ENCODE results near the gene AVPR2.

AVPR2 gene

GRCh38 chrX:153903991-153904957 lies at the start of gene AVPR2:
Gene AVPR2 (plus strand): TSS chrX:153904673. CDS start chrX:153905146, 473 bp downstream.
- DNase-seq (ENCODE audit: low read depth in 1 of 2, low spot score in 1 of 2) = no peak
- in situ Hi-C loops (cut with HindIII; ENCODE audit: low pct_unique_long_range_greater_than_20kb, low sequenced_read_pairs) = no loop called here
- no peak for TF ChIP-seq JUND (IDR thresholded peaks at IDR 0.05; ENCODE audit: low read depth)

- no peak for DNase-seq (ENCODE audit: low read depth in 1 of 2, low spot score in 1 of 2)
- in situ Hi-C loops (cut with HindIII; ENCODE audit: low pct_unique_long_range_greater_than_20kb, low sequenced_read_pairs) = no loop called here
- no peak for TF ChIP-seq JUND (IDR thresholded peaks at IDR 0.05; ENCODE audit: low read depth)
These were observed 49.8 kb upstream of the AVPR2 start for GRCh38 chrX:153854702-153855101.

GRCh38 chrX:153857348-153857903 lies 47.0 kb upstream of the AVPR2 start:
- no peak for DNase-seq (ENCODE audit: low read depth in 1 of 2, low spot score in 1 of 2)
- no peak for TF ChIP-seq JUND (IDR thresholded peaks at IDR 0.05; ENCODE audit: low read depth)
- in situ Hi-C loops (cut with HindIII; ENCODE audit: low pct_unique_long_range_greater_than_20kb, low sequenced_read_pairs) = no loop called here

- in situ Hi-C loops (cut with HindIII; ENCODE audit: low pct_unique_long_range_greater_than_20kb, low sequenced_read_pairs) = no loop called here
- no peak for TF ChIP-seq JUND (IDR thresholded peaks at IDR 0.05; ENCODE audit: low read depth)
- DNase-seq (ENCODE audit: low read depth in 1 of 2, low spot score in 1 of 2) = no peak
These were observed 43.3 kb upstream of the AVPR2 start for GRCh38 chrX:153861151-153861550.

- no peak for TF ChIP-seq JUND (IDR thresholded peaks at IDR 0.05; ENCODE audit: low read depth)
- no peak for DNase-seq (ENCODE audit: low read depth in 1 of 2, low spot score in 1 of 2)
- in situ Hi-C loops (cut with HindIII; ENCODE audit: low pct_unique_long_range_greater_than_20kb, low sequenced_read_pairs) = no loop called here
These were observed 42.7 kb upstream of the AVPR2 start for GRCh38 chrX:153861733-153862310.

- in situ Hi-C loops (cut with HindIII; ENCODE audit: low pct_unique_long_range_greater_than_20kb, low sequenced_read_pairs) = no loop called here
- DNase-seq (ENCODE audit: low read depth in 1 of 2, low spot score in 1 of 2) = no peak
- TF ChIP-seq JUND (IDR thresholded peaks at IDR 0.05; ENCODE audit: low read depth) = no peak
These were observed 41.9 kb upstream of the AVPR2 start for GRCh38 chrX:153862369-153863250.

- no peak for TF ChIP-seq JUND (IDR thresholded peaks at IDR 0.05; ENCODE audit: low read depth)
- DNase-seq (ENCODE audit: low read depth in 1 of 2, low spot score in 1 of 2) = no peak
- in situ Hi-C loops (cut with HindIII; ENCODE audit: low pct_unique_long_range_greater_than_20kb, low sequenced_read_pairs) = no loop called here
These were observed 41.1 kb upstream of the AVPR2 start for GRCh38 chrX:153863251-153863991.

- in situ Hi-C loops (cut with HindIII; ENCODE audit: low pct_unique_long_range_greater_than_20kb, low sequenced_read_pairs) = no loop called here
- TF ChIP-seq JUND (IDR thresholded peaks at IDR 0.05; ENCODE audit: low read depth) = no peak
- DNase-seq (ENCODE audit: low read depth in 1 of 2, low spot score in 1 of 2) = no peak
These were observed 40.4 kb upstream of the AVPR2 start for GRCh38 chrX:153864101-153864500.

- in situ Hi-C loops (cut with HindIII; ENCODE audit: low pct_unique_long_range_greater_than_20kb, low sequenced_read_pairs) = no loop called here
- no peak for TF ChIP-seq JUND (IDR thresholded peaks at IDR 0.05; ENCODE audit: low read depth)
- DNase-seq (ENCODE audit: low read depth in 1 of 2, low spot score in 1 of 2) = no peak
These were observed 39.7 kb upstream of the AVPR2 start for GRCh38 chrX:153864561-153865320.

- no peak for TF ChIP-seq JUND (IDR thresholded peaks at IDR 0.05; ENCODE audit: low read depth)
- DNase-seq (ENCODE audit: low read depth in 1 of 2, low spot score in 1 of 2) = no peak
- in situ Hi-C loops (cut with HindIII; ENCODE audit: low pct_unique_long_range_greater_than_20kb, low sequenced_read_pairs) = no loop called here
These were observed 39.2 kb upstream of the AVPR2 start for GRCh38 chrX:153865321-153865580.

GRCh38 chrX:153865685-153866084 lies 38.8 kb upstream of the AVPR2 start:
- TF ChIP-seq JUND (IDR thresholded peaks at IDR 0.05; ENCODE audit: low read depth) = no peak
- DNase-seq (ENCODE audit: low read depth in 1 of 2, low spot score in 1 of 2) = no peak
- in situ Hi-C loops (cut with HindIII; ENCODE audit: low pct_unique_long_range_greater_than_20kb, low sequenced_read_pairs) = no loop called here

Measured in T47D (cell line).